Skeletal muscle tissue (tissue), 4 donors: Measurements from ENCODE around the gene DCTPP1. TPM values are rescaled to one million over a fixed set of nuclear protein-coding genes. Genes with fewer than 3 reads are reported as not detected.

ENCODE experiments used
- H3K27ac ChIP-seq: one replicate; pipeline ENCODE4 v1.7.0; 2013; ENCODE audit warnings: mild to moderate bottlenecking, low read depth, low read length, inconsistent platforms
- H3K27me3 ChIP-seq, 3 donors: one replicate each; pipeline ENCODE4 v1.7.0; 2013; ENCODE audit warnings: low read length in 3 of 3; ENCODE audit not compliant: control insufficient read depth in 3 of 3, insufficient read depth in 3 of 3
- H3K36me3 ChIP-seq, 3 donors: one replicate each; pipeline ENCODE4 v1.7.0; 2013; ENCODE audit warnings: low read length in 3 of 3; ENCODE audit not compliant: control insufficient read depth in 3 of 3, insufficient read depth in 3 of 3
- H3K4me1 ChIP-seq, 3 donors: one replicate each; pipeline ENCODE4 v1.7.0; 2013; ENCODE audit warnings: low read length in 3 of 3, mild to moderate bottlenecking in 3 of 3; ENCODE audit not compliant: control insufficient read depth in 3 of 3, insufficient read depth in 3 of 3
- H3K4me3 ChIP-seq, 3 donors: one replicate each; pipeline ENCODE4 v1.7.0; 2013; ENCODE audit warnings: low read length in 3 of 3
- H3K9ac ChIP-seq, 3 donors: one replicate each; pipeline ENCODE4 v1.7.0; 2013; ENCODE audit warnings: low read length in 3 of 3, mild to moderate bottlenecking in 3 of 3, moderate library complexity in 2 of 3, low read depth in 1 of 3
- H3K9me3 ChIP-seq, 3 donors: one replicate each; pipeline ENCODE4 v1.7.0; 2013; ENCODE audit warnings: low read length in 3 of 3; ENCODE audit not compliant: control insufficient read depth in 3 of 3
- total RNA-seq: library from RNA; depleted of rRNA; stranded (reverse); fragments of >200 nt; gene quantifications from one replicate; pipeline ENCODE4 v1.2.3, GENCODE V29; 2014
- donor health status: Osteomylitis.

The DCTPP1 gene
- total RNA-seq, 1 donor from 2014 or later, result 26.1 TPM

DNA sequence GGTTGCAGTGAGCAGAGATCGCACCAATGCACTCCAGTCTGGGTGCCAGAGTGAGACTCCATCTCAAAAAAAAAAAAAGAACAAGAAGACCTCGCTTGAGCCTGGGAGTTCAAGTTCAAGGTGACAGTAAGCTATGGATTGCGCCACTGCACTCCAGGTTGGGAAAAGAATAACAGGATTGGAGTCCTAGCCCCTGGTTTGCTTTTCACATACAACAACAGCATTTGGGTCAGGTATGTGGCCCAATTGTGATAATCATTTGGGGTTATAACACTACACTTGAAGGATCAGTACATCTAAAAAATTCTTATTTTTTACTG lies 19.2 kb upstream of the DCTPP1 start:
- Histone ChIP-seq H3K9me3 (no peaks in the 10 kb centered on the region), H3K27me3 (no peaks in the 10 kb centered on the region), H3K4me1 (peaks cover 12 to 15% (median 15%) of the 10 kb centered on the region in 3 donors), H3K4me3 (no peak overlapping the region), H3K9ac (no peak overlapping the region), H3K36me3 (peaks cover 0 to 6% (median 0%) of the 10 kb centered on the region in 3 donors), H3K27ac (no peak overlapping the region)

DNA sequence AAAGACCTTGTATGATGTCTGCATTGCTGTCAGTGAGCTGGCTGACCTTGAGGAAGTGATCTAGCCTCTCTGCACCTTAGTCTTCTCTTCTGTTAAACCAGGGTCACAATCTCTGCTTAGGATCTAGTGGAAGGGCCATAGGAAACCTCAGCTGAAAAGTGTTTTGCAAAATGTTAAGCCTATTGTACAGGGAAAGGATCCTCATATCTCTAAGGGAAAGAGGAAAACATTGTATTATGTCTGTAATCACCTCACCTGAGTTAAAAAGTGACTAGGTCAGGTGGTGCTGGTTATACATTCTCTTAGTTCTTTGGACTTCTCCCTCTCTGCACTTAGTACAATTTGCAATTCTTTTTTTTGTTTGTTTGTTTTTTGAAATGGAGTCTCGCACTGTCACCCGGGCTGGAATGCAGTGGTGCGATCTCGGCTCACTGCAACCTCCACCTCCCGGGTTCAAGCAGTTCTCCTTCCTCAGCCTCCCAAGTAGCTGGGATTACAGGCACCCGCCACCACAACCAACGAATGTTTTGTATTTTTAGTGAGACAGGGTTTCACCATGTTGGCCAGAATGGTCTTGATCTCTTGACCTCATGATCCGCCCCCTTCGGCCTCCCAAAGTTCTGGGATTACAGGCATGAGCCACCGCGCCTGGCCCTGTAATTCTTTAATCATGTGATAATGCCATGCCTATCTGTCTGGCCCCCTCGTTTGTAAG lies 17.8 kb upstream of the DCTPP1 start:
- H3K27ac ChIP-seq, result no peak overlapping the region
- no peaks in the 10 kb centered on the region for H3K9me3 ChIP-seq
- peaks cover 4 to 9% (median 5%) of the 10 kb centered on the region in 3 donors for H3K36me3 ChIP-seq
- H3K4me1 ChIP-seq, result peaks cover 21 to 26% (median 22%) of the 10 kb centered on the region in 3 donors
- no peak overlapping the region for H3K4me3 ChIP-seq
- H3K9ac ChIP-seq, result no peak overlapping the region
- no peaks in the 10 kb centered on the region for H3K27me3 ChIP-seq

DNA sequence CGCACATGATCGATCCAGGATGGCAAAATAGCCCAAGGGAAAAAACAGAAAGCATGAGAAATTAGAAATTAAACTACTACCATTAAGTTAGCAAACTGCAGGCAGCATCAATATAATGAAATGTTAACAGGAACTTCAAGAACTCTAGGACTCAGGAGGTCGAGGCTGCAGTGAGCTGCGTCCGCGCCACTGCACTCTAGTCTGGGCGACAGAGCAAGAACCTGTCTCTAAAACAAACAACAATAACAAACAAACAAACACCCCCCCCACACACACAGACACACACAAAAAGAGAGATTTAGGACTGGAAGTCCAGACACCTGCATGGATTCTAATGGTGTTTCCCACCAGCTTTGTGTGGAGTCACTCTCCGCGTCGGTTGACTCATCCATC lies 16.4 kb upstream of the DCTPP1 start:
- H3K27ac ChIP-seq, result peak overlapping the region; percentile 97
- H3K4me1 ChIP-seq, result peaks cover 21 to 26% (median 22%) of the 10 kb centered on the region in 3 donors
- H3K4me3 ChIP-seq, result peak overlapping the region; percentile 78 to 98 (median 91)
- H3K9me3 ChIP-seq, result no peaks in the 10 kb centered on the region
- H3K9ac ChIP-seq, result peak overlapping the region; percentile 96 to 100 (median 98)
- peaks cover 4 to 9% (median 5%) of the 10 kb centered on the region in 3 donors for H3K36me3 ChIP-seq
- no peaks in the 10 kb centered on the region for H3K27me3 ChIP-seq

DNA sequence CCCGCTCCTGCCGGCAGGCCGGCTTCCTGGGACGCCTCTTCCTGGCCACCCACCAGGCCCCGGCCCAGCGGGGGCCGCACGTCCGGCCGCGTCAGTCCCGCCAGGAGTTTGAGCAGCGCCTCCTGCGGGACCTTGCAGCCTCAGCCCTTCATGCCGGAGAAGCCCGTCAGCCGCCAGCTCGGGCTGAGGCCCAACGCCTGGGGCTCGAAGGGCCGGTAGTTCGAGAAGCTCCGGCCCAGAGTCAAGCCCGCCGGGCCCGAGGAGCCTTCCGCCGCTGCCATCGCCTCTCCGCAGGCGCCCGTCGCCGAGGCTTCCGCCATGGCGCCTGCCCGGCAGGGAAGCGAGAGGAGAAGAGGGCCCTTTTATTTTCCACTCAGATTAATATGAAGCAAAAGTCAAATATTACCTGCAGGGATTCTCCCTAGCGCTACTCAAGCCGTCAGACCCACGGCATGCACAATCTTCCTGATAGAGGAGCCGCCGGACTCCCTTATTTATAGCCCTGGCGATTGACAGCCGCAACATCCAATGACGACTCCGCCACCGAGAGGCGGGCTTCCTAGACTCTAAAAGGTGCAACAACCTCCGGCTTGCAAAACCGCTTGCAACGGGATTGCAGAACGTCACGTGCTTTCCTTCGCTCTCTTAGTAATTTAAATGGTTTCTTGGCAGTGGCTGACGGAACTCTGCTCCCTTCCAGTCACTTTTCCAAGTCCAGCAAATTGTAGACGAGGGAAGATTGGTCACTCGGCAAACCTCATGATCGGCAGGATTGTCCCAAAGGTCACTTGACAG lies 15.8 kb upstream of the DCTPP1 start, which contains the start of gene SEPHS2:
SEPHS2 (minus strand) TSS at position 467 of the 795 bp plus-strand sequence; CDS start at position 320, 147 bp downstream.
- H3K4me3 ChIP-seq, result peak within 1 kb of the TSS; percentile 78 to 98 (median 91)
- H3K4me1 ChIP-seq, result peaks cover 21 to 26% (median 22%) of the 10 kb centered on the region in 3 donors
- peak within 1 kb of the TSS; percentile 97 for H3K27ac ChIP-seq
- H3K36me3 ChIP-seq, result peaks cover 4 to 9% (median 5%) of the 10 kb centered on the region in 3 donors
- no peaks in the 10 kb centered on the region for H3K27me3 ChIP-seq
- no peaks in the 10 kb centered on the region for H3K9me3 ChIP-seq
- peak within 1 kb of the TSS; percentile 96 to 100 (median 98) for H3K9ac ChIP-seq

DNA sequence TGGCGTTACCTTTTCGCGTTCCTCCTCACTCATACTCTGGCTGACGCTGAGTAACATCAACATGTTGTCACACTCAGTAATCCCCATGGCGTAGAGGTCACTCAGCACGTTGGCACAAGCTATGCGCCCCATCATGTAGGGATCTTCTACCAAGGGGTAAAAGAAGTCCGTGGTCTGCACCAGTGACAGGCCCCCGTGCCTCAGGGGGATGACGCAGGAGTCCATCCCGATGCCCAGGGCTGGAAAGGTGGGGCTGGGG lies 15.2 kb upstream of the DCTPP1 start:
- Histone ChIP-seq H3K27ac (peak overlapping the region; percentile 97), H3K9me3 (no peaks in the 10 kb centered on the region), H3K9ac (peak overlapping the region; percentile 96 to 100 (median 98)), H3K27me3 (no peaks in the 10 kb centered on the region), H3K36me3 (peaks cover 4 to 9% (median 5%) of the 10 kb centered on the region in 3 donors), H3K4me3 (peak overlapping the region; percentile 78 to 98 (median 91)), H3K4me1 (peaks cover 21 to 26% (median 22%) of the 10 kb centered on the region in 3 donors)

DNA sequence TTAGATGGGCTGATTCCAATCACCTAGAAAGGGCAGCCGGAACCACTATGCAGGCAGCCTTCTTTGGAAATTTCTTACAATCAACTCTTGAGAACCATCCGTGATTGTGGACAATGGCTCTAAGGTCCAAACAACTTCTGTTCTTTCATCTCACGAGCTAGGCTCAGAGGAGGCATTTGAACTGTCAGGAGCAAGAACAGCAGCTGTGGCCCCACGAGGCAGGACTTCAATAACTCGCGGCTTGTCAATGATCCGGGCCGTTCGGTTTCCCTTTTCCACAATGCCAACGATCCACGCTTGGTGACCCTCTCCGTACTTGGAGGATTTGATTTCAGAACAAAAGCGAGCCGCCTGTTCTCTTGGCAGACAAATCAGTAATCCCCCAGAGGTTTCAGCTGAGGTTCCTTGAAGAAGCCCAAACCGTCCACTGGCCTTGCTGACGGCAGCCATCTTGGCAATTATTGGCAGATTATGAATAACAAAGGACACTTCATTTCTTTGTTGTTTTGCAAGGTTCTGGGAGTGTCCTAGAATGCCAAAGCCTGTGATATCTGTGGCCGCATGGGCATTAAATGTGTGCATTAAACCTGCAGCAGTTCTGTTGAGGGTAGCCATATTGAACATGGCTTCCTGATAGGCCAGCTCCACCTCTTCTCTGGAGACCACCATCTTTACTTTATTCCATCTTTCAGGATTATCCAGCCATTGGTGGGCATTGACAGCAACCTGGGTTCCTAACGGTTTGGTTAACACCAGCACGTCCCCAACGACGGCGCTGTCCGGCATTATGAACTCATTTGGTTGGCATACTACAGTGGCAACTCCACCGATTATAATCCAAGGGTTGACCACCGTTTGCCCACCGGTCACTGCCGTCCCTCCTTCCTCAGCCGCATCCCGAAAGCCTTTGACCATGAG lies 14.7 kb upstream of the DCTPP1 start:
- Histone ChIP-seq H3K27ac (peak overlapping the region; percentile 97), H3K4me1 (peaks cover 21 to 26% (median 22%) of the 10 kb centered on the region in 3 donors), H3K9ac (peak overlapping the region; percentile 96 to 100 (median 98)), H3K36me3 (peaks cover 4 to 9% (median 5%) of the 10 kb centered on the region in 3 donors), H3K27me3 (no peaks in the 10 kb centered on the region), H3K9me3 (no peaks in the 10 kb centered on the region), H3K4me3 (peak overlapping the region; percentile 78 to 98 (median 91))

- Histone ChIP-seq H3K4me1 (peaks cover 21 to 26% (median 22%) of the 10 kb centered on the region in 3 donors), H3K27me3 (no peaks in the 10 kb centered on the region), H3K4me3 (peak overlapping the region in 1 of 3 donors; percentile 78), H3K36me3 (peaks cover 4 to 9% (median 5%) of the 10 kb centered on the region in 3 donors), H3K27ac (no peak overlapping the region), H3K9ac (peak overlapping the region in 1 of 3 donors; percentile 21), H3K9me3 (no peaks in the 10 kb centered on the region)
These were observed 13.8 kb upstream of the DCTPP1 start for GRCh38 chr16:30443631-30444030.

GRCh38 chr16:30439720-30440348 lies 10.0 kb upstream of the DCTPP1 start:
- H3K9me3 ChIP-seq, result no peaks in the 10 kb centered on the region
- no peaks in the 10 kb centered on the region for H3K27me3 ChIP-seq
- no peak overlapping the region for H3K4me3 ChIP-seq
- no peak overlapping the region for H3K27ac ChIP-seq
- peaks cover 4 to 9% (median 5%) of the 10 kb centered on the region in 3 donors for H3K36me3 ChIP-seq
- H3K4me1 ChIP-seq, result peaks cover 14 to 18% (median 16%) of the 10 kb centered on the region in 3 donors
- no peak overlapping the region for H3K9ac ChIP-seq

GRCh38 chr16:30438835-30439234 lies 9.0 kb upstream of the DCTPP1 start:
- no peak overlapping the region for H3K27ac ChIP-seq
- peaks cover 4 to 8% (median 8%) of the 10 kb centered on the region in 3 donors for H3K4me1 ChIP-seq
- H3K9ac ChIP-seq, result no peak overlapping the region
- no peaks in the 10 kb centered on the region for H3K27me3 ChIP-seq
- H3K4me3 ChIP-seq, result no peak overlapping the region
- H3K36me3 ChIP-seq, result peaks cover 2 to 5% (median 4%) of the 10 kb centered on the region in 3 donors
- H3K9me3 ChIP-seq, result no peaks in the 10 kb centered on the region
